HPDE6-E6E7 (cell line): ENCODE data around the gene LDLRAD4.

Experiments used
- DNase-seq: peaks from one replicate; pipeline ENCODE4 v3.0.0; 2011; ENCODE audit warnings: missing footprints; ENCODE audit errors: extremely low spot score

The LDLRAD4 gene

GRCh38 chr18:13285874-13286273, 67.3 kb downstream of the LDLRAD4 start:
- DNase-seq = no peak

GRCh38 chr18:13286456-13287125, 68.0 kb downstream of the LDLRAD4 start:
- DNase-seq = no peak

GRCh38 chr18:13287372-13287771, 68.8 kb downstream of the LDLRAD4 start:
- no peak for DNase-seq

- no peak for DNase-seq
Observed at GRCh38 chr18:13288509-13289133, 70.1 kb downstream of the LDLRAD4 start.

- no peak for DNase-seq
Observed at GRCh38 chr18:13289481-13290205, 71.1 kb downstream of the LDLRAD4 start.

GRCh38 chr18:13290856-13291271, 72.3 kb downstream of the LDLRAD4 start:
- no peak for DNase-seq

GRCh38 chr18:13291299-13291698, 72.7 kb downstream of the LDLRAD4 start:
- no peak for DNase-seq

- DNase-seq = no peak
Observed at GRCh38 chr18:13291745-13292447, 73.3 kb downstream of the LDLRAD4 start.

- no peak for DNase-seq
Observed at GRCh38 chr18:13292736-13293135, 74.2 kb downstream of the LDLRAD4 start.

GRCh38 chr18:13294309-13294708, 75.7 kb downstream of the LDLRAD4 start:
- DNase-seq = no peak

- no peak for DNase-seq
Observed at GRCh38 chr18:13295894-13296293, 77.3 kb downstream of the LDLRAD4 start.

GRCh38 chr18:13296867-13297574, 78.5 kb downstream of the LDLRAD4 start:
- DNase-seq = no peak

GRCh38 chr18:13298262-13298661, 79.7 kb downstream of the LDLRAD4 start:
- DNase-seq = no peak

- no peak for DNase-seq
Observed at GRCh38 chr18:13300029-13300428, 81.5 kb downstream of the LDLRAD4 start.

- DNase-seq = no peak
Observed at GRCh38 chr18:13300796-13301195, 82.2 kb downstream of the LDLRAD4 start.

- no peak for DNase-seq
Observed at GRCh38 chr18:13302040-13302439, 83.5 kb downstream of the LDLRAD4 start.

- no peak for DNase-seq
Observed at GRCh38 chr18:13302457-13303225, 84.1 kb downstream of the LDLRAD4 start.

- DNase-seq = no peak
Observed at GRCh38 chr18:13303756-13304364, 85.3 kb downstream of the LDLRAD4 start.

- DNase-seq = no peak
Observed at GRCh38 chr18:13305301-13305700, 86.7 kb downstream of the LDLRAD4 start.

- no peak for DNase-seq
Observed at GRCh38 chr18:13306583-13306982, 88.0 kb downstream of the LDLRAD4 start.
